GM21423 (cell line): ENCODE measurements around the gene NOD1.
"Not testable (repeated sequence)": the region's sequence is repeated elsewhere in the genome, so short reads cannot be mapped to it uniquely, and the experiment has no call there.

Source experiments
- ATAC-seq: cut with Tn5 transposase; IDR thresholded peaks from one replicate; pipeline ENCODE4 v1.9.1; 2021; ENCODE audit warnings: mild to moderate bottlenecking, moderate library complexity; ENCODE audit not compliant: unreplicated experiment

NOD1 gene

DNA sequence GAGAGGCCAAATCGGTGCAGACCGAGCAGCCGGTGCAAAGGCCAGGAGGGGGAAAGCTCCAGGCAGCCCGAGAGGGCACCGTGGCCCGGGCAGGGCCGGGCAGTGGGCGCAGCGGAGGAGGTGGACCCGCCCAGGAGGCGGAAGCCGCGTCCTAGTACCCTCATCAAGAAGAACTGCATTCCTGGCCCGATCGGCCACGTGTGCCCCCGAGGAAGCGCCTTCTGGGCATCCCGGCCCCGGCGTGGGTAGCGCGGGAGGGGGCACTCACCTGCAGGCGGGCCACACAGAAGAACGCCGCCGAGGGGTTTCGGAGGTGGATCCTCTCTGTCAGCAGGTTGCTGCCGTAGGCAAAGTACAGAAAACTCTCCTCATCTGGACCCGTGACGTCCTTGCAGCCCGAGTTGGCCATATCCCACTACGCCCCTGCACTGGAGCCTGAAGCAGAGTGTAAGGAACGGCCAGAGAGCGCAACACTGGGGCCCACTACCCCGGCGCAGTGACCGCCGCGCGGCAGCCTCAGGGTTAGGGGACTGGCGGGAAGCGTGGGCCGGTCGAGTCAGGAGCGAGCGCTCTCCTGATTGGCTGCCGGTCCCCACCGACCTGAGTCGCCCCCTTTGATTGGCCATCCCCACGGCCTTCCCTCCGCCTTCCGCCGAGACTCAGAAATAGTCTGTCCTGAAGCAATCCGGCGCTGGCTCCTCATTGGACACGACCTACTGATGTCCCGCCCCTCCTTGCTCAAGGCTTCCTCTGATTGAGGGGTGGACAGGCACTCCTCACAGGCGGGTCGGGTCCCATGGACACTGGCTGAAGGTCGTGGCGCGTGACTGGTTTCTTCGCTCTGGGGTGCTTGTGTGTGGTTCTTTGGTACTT lies 26.0 kb upstream of the NOD1 start, which contains the start of gene GGCT:
TSS of gene GGCT (minus strand) at position 529 of the 873 bp plus-strand sequence. CDS start at position 409, 120 bp downstream.
- peak; percentile 97 for ATAC-seq

DNA sequence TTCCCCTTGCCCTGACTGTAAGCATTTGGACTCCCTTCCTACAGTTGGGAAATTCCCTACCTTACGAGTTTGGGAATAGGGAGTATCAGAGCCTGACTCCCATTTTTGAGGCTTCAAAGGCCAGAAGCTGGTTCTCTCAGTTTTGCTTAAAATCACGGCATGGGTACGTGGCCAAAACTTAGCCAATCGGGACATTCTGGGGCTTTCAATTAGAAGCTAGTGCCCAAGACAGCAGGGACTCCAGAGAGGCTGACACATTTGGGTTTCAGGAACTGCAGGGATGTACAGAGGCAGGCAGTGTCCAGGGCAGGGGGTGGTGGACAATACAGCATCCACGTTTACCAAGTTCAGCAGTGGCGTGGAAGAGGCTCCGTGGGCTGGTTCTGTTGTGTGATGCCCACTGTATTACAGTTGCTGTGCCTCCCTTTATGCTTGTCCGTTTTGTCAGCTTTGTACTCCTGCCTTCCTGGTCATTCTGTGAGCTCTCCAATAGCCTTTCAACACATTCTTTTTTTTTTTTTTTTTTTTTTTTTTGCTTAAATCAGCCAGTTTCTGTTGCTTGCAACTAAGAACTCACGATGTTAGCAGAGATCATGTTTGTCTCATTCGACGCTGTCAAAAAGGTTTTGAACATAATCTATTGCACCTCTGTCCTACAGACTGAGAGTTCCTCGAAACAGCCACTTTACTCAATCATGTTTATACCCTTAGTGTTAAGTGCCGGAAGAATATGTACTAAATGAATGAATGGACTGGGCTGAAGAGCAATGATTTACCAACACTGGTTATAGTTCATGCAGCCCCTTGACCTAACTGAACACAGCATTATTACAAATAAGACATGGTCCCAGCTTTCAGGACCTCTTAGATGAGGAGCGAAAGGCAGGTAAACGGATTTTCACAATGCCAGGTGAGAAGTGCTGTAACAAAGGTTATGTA lies 25.0 kb upstream of the NOD1 start:
- ATAC-seq: no peak

- ATAC-seq: no peak
These were observed 24.1 kb upstream of the NOD1 start for GRCh38 chr7:30502470-30503251.

GRCh38 chr7:30501264-30501663 lies 22.7 kb upstream of the NOD1 start:
- ATAC-seq: no peak

GRCh38 chr7:30493228-30493627 lies 14.6 kb upstream of the NOD1 start:
- ATAC-seq: no peak

DNA sequence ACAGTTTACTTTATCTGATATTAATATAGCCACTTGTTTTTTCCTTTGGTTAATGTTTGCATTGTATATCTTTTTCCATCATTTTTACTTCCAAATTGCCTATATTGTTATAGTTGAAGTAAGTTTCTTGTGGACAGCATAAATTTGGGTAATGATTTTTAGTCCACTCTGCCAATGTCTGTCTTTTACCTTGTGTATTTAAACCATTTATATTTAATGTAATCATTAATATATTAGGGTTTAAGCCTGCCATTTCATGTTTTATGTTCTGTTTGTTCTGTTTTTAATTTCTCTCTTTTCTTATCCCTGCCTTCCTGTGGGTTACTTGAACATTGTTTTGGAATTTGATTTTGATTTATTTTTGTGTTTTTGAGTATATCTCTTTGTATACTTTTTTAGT lies 12.8 kb upstream of the NOD1 start:
- no peak for ATAC-seq

DNA sequence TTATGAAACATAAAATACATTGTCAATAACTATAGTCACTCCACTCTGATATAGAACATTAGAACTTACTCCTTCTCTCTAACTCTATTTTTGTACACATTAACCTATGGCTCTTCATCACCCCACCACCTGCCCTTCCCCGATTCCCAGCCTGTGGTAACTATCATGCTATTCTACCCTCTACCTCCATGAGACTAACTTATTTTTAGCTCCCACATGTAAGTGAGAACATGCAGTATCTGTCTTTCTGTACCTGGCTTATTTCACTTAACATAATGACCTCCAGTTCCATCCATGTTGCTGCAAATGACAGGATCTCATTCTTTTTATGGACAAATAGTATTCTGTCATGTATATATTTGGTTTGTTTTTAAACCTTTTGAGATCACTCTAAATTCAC lies 8.8 kb upstream of the NOD1 start:
- ATAC-seq: no peak

DNA sequence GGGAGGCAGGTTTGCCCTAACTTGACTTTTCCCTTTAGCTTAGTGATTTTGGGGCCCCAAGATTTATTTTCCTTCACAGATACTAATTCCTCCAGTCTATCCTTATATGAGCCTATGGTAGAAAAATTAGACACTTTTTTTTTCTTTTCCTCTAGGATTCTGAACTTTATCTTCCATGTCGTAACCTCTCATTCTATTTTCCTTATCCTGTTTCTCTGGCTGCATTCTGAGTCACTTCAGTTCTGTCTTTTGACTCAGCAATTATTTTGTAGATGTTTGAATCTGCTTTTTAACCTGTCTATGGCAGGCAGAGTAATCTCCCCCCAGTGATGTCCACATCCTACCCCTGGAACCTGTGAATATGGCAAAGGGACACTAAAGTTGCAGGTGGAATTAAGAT lies 7.1 kb upstream of the NOD1 start:
- no peak for ATAC-seq

- ATAC-seq: not testable (repeated sequence)
These were observed 2.8 kb upstream of the NOD1 start for GRCh38 chr7:30481416-30481815.

GRCh38 chr7:30479202-30480120 lies 877 bp upstream of the NOD1 start:
- no peak for ATAC-seq

- no peak for ATAC-seq
These were observed 2.0 kb downstream of the NOD1 start for GRCh38 chr7:30476459-30477145.

GRCh38 chr7:30475580-30475979 lies 3.0 kb downstream of the NOD1 start:
- no peak for ATAC-seq

GRCh38 chr7:30474893-30475292 lies 3.7 kb downstream of the NOD1 start:
- no peak for ATAC-seq

- no peak for ATAC-seq
These were observed 4.1 kb downstream of the NOD1 start for GRCh38 chr7:30474485-30474884.

GRCh38 chr7:30473903-30474302 lies 4.7 kb downstream of the NOD1 start:
- no peak for ATAC-seq

DNA sequence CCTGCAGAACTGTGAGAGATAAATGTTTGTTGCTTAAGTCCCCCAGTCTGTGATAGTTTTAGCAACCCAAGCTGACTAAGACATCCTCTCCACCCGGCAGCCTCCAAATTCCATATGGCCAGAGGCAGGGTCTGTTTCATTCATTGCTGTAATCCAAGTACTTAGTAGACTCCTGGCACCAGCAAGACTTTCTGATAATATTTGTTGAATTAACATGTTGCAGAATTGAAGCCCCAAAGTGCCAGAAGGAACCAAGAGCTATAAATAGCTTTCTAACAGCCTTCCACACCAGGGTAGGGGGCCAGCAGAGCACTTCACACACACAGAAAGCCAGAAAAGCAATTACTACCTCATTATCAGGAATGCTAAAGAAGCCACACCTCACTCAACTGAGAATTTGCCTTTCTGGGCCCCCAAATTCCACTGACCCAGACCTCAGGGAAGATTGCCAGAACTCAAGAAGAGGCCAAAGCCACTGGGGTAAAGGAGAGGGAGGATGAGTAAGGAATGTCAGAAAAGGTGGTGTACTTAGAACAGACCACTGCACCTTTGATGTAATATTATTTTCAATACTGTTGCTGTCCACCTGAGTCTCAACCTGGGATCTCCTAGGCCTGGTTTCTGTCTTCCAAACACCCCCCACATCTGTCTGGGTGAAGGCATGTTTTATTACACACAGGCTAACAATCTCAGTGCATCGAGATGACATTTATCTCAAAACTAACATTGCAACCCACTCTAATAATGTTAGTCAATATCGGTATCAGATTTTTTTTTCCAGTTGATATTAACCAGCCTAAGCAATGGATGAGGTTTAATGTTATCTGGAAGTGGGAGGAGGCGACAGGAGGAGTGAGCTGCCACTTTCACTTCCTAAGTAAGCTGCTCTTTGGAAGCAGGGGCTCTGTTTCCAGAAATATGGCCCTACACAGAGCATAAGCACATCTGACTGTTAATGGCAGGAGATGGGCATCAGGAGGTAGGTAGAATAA lies 5.5 kb downstream of the NOD1 start:
- no peak for ATAC-seq

DNA sequence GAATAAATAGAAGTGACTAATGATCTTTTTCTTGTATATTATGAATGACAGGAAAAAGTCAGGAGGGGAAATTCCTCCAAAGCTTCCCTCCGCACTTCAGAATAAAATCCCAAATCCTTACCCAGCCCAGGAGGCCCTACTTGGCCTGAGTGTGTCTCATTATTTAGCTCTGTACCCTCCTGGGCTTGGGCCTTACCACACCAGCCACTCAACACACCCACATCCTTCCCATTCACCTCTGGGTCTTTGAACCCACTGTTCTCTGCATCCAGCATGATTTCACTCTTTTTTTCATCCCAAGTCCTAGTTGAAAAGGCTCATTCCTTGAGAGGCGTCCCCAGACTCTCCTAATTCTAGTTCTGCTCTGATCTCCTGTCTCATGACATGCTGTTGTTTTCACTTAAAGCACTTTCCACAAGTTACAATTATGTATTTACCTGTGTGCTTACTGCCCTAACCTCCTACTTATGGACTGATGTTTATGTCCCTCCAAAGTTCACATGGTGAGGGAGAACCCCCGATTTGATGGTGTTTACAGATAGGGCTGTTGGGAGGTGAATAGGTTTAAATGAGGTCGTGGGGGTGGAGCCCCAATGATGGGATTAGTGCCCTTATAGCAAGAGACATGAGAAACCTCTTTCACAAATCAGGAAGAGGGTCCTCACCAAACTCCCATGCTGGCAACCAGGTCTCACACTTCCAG lies 6.4 kb downstream of the NOD1 start:
- ATAC-seq: no peak
